ENCODE data around the gene TMEM143.
"Not testable (repeated sequence)": the region's sequence is repeated elsewhere in the genome, so short reads cannot be mapped to it uniquely, and the experiment has no call there.

The TMEM143 gene

DNA sequence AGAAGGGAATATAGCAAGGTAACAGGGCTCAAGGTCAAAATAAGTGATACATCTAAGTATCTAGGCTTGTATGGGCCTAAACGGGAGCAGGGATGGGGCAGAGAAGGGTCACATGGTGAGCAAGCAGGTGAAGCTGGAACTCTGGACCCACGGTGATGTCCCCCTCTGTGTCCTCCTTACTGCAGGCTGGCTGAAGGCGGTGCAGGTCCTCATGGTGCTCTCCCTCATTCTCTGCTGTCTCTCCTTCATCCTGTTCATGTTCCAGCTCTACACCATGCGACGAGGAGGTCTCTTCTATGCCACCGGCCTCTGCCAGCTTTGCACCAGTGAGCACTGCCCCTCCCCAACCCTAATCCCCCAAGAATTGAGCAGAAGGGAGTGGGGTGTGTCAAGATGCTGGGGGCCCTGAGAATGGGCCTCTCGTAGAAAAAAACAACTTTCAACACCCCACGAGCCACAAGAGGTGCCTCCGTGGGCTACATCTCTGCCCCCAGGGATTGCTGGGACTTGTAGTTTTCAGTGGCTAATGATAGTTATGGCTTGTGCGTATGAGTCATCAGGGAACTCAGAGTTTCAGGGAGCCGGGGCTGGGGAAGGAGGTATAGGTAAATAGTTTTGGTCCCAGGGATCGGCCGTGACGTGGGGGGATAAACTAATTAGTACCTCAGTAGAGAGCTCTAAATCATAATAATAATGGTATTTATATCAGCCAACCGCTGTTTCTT lies 34.4 kb downstream of the TMEM143 start:
- ATAC-seq, result no peak

DNA sequence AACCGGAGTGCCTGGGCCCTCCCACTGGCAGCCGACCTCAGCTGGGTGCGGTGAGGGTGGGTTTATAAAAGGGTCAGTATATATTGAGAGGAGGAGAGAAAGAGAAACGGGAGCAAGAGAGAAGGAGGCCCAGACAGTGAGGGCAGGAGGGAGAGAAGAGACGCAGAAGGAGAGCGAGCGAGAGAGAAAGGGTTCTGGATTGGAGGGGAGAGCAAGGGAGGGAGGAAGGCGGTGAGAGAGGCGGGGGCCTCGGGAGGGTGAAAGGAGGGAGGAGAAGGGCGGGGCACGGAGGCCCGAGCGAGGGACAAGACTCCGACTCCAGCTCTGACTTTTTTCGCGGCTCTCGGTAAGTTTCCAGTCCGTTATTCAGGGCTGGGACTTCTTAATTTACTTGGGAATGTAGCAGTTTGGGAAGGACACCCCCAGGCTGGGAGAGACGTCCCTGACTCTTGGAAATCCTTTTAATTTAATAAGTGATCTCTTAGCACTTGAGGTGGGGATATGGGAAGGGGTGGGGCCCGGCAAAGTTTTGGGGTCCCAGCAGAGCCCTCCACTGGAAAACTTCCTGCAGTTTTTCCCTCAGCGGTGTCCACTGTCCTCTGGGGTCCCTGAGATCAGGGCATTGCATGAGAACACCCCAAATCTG lies 38.4 kb downstream of the TMEM143 start, which contains the start of gene EMP3:
TSS of gene EMP3 (plus strand) at position 288 of the 646 bp plus-strand sequence. CDS start 1,293 bp downstream, outside the sequence.
- ATAC-seq, result peak; percentile 34 to 35

DNA sequence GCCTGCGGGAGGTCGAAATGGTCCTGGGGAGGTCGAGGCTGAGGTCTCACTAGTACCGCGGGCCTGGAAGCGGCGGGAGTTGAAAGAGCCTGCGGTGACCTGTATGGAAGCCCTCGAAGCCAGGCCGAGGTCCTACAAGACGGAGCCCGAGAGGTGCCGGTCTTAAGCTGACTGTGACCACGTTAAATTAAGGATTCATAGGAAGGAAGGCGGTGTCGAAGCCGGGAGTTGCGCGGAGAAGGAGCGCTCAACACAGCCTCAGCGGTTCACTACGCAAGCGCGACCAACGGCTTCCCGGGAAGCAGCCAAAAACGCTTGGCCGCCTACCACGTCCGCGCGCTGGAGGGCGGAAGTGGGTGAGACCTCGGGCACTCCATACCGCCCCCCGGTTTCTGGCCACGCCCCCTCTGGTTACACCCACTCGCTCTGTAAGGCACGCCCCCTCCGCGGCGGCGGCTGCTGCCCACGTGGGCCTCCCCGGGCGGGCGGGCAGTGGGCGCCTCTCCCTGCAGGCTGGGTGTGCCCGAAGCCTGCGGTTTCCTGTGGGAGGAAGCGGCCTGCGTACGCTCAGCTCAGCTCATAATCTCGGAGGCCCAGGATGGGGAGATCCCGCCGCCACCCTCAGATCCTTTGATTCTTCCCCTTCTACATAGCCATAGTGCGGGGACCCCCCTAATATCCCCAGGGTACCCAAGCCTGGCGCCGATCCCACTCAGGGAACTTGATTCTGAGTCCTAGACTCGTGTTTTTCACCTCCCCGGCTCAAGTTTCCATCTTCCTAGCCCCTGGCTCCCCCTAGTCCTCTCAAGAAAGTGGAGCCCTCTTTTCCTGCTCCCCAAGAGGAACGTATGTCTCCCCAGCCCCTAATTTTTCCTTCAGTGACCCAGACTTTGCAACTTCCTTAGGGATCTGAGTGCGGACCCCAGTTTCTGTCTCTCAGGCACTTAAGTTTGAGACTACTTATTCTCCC lies 41.8 kb downstream of the TMEM143 start:
- peak; percentile 62 to 64 for ATAC-seq

- peak; percentile 55 to 67 for ATAC-seq
Measured at GRCh38 chr19:48321372-48321621, 42.4 kb downstream of the TMEM143 start.

DNA sequence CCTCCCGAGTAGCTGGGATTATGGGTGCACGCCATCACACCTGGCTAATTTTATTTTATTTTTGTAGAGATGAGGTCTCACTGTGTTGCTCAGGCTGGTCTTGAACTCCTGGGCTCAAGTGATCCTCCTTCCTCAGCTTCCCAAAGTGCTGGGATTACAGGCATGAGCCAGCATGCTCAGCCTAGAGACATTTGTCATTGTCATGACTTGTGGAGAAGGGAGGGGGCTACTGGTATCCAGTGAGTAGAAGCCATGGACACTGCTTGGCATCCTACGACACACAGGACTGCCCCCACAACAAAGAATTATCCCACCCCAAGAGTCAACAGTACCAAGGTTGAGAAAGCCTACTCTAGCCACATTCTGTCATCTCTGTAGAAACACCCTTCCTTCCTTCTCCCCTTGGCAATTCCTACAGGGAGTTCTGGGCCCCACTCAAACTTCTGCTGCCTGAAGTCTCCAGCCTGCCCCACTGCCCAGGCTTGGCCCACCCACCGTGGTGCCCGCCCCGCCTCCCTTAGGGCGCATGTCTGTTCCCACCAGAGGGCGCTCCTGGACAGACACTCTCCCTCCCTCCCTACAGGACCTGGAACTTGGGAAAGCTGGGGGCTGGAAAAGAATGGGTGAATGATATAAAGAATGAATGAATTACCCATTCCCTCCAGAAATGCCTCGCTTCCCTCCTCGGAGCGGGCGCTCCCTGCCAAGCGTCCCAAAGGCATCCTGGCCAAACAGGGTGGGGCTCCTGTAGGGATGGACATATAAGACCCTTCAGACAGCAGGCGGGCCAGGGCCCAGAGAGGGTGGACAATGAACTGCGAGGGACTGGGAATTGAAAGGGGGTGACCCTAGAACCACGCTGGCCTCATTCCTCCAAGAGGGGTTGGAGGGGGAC lies 43.8 kb downstream of the TMEM143 start:
- ATAC-seq, result peak; percentile 14 to 15

DNA sequence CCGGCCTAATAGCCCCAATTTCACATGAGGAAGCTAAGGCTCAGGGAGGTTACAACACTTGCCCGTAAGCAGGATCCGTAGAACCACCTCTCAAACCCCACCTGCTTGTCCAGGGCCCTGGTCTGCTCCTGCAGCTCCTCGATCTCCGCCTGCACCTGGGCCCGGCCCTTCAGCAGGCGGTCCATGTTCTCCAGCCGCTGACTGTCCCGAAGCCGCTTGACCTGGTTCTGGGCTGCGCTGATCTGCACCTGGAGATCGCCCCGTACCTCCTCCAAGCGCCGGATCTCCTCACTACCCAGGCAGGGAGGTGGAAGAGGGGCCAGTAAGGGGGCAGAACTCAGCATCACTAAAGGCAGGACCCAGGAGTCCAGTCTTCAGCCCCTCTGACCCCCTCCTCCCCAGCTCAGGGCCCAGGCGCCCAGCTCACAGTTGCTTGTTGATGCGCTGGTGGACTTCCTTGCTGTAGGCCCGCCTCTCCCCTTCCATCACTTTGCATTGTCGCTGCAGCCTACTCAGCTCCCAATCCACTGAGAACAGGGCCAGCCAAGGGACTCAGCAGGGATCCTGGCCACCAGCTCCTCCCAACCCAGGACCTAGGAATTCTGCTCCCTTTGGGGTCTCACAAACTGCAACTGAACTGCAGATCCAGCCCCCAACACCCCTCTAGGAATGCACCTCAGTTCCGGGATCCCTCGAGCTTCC lies 45.3 kb downstream of the TMEM143 start:
- no peak for ATAC-seq

DNA sequence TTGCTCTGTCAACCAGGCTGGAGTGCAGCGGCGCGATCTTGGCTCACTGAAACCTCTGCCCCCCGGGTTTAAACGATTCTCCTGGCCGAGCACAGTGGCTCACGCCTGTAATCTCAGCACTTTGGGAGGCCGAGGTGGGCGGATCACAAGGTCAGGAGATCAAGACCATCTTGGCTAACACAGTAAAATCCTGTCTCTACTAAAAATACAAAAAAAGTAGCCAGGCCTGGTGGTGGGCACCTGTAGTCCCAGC lies 46.1 kb downstream of the TMEM143 start:
- not testable (repeated sequence) for ATAC-seq

GRCh38 chr19:48315712-48316111 lies 48.0 kb downstream of the TMEM143 start:
- no peak for ATAC-seq

GRCh38 chr19:48311384-48311783 lies 52.4 kb downstream of the TMEM143 start:
- no peak for ATAC-seq

DNA sequence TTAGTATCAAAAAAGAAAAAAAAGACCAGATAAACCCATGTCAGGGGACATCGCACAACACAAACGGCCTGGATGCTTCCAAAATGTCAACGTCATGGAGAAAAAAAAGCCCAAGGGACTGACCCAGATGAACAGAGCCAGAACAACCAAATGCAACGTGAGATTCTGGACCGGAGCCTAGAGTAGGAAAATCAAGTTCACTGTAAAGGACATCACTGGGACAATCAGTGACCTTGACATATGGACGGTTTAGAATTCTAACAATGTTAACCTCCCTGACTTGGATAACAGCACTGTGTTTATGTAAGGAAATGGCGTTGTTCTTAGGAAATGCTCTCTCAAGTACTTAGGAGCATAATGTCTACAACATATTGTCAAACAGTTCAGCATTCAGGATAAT lies 53.5 kb downstream of the TMEM143 start:
- no peak for ATAC-seq

- not testable (repeated sequence) for ATAC-seq
Measured at GRCh38 chr19:48309731-48310130, 54.0 kb downstream of the TMEM143 start.

DNA sequence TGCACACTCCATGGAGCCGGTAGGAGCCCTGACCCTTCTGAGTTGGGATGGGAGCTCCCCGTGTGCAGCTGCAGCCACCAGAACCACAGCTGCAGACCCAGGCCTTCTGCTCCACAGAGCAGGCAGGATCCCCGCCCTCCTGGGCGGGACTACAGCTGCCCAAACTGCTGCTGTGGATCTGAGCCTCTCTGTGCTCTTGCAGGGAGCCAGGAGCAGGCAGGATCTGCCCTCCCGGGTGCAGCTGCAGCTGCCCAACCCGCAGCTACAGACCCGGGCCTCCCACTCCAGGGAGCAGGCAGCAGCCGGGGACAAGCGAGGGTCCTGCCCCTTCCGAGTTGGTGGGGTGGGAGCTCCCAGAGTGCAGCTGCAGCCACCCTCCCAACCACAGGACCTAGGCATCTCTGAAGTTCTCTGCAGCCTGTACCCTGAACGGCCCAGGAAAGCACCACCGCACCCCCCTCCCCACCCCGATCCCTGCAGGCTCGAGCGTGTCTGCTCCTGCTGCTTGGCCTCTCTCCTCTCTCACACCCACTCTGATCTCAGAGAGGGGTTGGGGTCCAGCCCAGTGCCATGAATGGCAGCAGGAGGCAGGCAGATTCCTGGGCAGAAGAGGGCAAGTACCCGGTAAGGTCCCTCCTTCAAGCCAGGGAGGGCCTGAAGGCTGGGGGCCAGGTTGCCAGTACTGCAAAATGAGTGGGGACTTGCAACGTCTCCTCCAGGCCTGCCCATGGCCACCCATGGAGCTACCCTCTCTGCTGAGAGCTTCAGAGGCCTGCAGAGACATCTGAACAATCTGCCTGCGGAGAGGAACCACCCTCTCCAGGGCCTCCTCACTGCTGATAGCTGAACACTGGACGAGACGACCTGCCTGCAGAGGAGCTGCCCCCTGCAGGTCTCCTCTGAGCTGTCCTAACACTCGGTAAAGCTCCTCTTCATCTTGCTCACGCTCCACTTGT lies 54.8 kb downstream of the TMEM143 start:
- no peak for ATAC-seq

DNA sequence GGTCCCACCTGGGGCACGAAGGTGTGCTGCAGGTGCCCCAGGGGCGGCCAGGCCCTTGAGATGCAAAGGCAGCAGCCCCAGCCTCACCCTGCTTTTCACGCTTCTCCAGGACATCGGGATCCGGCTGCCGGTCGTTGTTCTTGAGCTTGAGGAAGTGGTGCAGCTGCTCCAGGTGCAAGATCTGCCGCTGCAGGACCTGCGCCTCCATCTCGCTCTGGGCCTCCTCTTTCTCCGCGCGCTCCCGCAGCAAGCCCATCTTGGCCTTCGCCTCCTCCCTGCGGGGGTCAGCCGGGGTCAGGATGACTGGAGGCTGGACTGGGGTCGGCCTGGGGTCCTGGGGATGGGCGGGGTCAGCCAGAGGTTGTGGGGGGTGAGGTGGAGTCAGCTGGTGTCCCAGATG lies 59.9 kb downstream of the TMEM143 start:
- ATAC-seq, result no peak

GRCh38 chr19:48303367-48303766 lies 60.4 kb downstream of the TMEM143 start:
- no peak for ATAC-seq

DNA sequence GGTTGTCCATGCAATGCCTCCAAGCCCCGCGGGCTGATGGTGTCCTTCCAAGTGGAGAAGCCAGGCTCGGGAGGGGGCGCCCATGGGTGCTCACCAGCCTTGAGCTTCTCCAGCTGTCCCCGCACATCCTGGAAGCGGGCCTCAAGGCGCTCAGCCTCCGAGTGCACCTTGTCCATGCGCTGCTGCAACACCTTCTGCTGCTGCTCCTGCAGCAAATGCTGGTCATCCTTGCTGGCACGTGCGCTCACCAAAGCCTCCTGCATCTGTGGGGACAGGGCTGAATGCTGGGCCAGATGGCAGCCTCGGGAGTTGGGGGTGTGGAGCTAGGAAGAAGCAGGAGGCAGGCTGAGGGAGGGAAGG lies 61.2 kb downstream of the TMEM143 start:
- ATAC-seq, result no peak

- ATAC-seq, result no peak
Measured at GRCh38 chr19:48301886-48302599, 61.7 kb downstream of the TMEM143 start.

GRCh38 chr19:48297975-48298374 lies 65.8 kb downstream of the TMEM143 start:
- no peak for ATAC-seq

DNA sequence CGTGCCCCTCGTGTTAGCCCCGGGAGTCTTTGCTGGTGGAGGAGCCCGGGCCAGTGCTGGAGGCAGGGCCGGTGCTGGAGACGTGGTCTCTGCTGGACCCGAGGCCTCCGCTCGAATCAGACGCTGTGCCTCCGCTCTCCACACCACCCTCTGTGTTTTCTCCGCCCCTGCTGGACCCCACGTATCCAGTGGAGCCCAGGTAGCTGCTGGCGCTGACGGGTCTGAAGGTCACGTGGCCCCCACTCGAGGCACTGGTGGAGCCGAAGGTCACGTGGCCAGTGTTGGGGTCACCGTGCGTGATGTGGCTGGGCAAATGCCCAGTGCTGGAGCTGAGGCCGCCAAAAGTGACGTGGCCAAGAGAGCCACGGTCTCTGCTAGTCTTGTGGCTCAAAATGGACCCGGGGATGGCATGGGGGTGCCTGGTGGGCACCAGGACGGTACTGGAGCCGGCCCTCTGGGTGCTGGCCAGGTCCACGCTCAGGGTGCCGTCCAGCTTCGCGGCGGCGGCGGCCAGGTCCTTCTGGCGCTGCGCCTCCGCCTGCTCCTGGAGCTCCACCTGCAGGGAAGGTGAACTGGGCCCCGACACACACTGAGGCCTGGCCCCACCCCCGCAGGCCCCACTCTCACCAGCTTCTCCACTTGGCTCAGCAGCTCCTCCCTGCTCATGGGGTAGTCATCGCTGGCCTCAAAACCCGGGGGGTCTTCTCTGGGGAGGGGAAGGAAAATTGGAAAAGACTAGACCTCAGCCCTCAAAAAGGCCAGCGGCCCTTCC lies 66.6 kb downstream of the TMEM143 start:
- ATAC-seq, result no peak

DNA sequence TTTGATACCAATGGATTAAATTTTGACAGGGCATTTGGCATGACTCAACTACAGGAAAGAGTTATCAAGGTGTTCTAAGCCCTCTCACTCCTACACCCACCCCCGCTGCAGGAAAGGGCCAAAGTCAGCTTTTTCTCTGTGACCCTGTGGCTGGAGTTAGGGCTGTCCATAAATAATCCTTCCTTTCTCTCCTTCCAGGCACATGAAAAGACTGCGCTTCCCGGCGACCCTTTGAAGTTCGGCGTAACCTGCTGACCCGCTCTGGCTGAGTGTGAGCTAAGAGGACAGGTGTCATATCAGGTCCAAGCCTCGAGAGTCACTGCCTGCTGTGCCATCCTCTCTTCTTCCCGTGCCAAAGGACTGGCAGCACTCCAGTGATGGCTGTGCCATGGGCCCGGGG lies 68.3 kb downstream of the TMEM143 start:
- no peak for ATAC-seq

All from activated CD4-positive, CD25-positive, alpha-beta regulatory T cell treated with anti-CD3 and anti-CD28 coated beads, Interleukin-2, amount 50 U/mL, for 24 hours (primary cell).